GM18868 (cell line): Measurements from ENCODE around the gene KCNQ1.

Source experiments
- ATAC-seq: cut with Tn5 transposase; IDR thresholded peaks from one replicate; pipeline ENCODE4 v1.9.1; 2021; ENCODE audit warnings: mild to moderate bottlenecking, moderate library complexity; ENCODE audit not compliant: unreplicated experiment

KCNQ1 gene

GRCh38 chr11:2769409-2770095 lies 324.7 kb downstream of the KCNQ1 start:
- no peak for ATAC-seq

- ATAC-seq, result no peak
Observed at GRCh38 chr11:2770096-2770751, 325.4 kb downstream of the KCNQ1 start.

DNA sequence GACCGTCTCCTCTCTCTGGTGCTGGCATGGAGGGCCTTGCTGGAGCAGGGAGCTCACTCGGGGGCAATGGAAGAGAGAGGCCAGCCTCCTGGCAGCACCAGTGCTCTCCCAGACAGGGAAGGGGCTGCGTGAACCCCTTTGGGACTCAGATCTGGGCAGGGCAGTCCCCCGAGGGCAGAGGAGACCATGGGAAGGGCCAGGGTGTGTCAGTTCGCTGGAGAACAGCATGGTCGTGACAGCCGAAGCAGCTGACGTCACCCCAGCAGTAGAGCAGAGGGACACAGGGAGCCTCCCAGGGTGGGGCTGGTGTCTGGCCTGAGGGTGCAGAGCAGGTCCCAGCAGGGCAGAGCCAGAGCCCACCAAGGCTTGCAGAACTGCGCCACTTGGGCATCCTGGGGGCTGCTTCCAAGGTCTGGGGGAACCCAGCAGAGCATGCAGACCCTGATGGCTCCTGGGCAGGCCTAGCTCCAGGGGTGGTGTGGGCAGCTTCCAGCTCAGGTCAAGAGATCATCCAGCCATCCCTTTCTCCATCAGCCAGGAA lies 326.0 kb downstream of the KCNQ1 start:
- no peak for ATAC-seq

DNA sequence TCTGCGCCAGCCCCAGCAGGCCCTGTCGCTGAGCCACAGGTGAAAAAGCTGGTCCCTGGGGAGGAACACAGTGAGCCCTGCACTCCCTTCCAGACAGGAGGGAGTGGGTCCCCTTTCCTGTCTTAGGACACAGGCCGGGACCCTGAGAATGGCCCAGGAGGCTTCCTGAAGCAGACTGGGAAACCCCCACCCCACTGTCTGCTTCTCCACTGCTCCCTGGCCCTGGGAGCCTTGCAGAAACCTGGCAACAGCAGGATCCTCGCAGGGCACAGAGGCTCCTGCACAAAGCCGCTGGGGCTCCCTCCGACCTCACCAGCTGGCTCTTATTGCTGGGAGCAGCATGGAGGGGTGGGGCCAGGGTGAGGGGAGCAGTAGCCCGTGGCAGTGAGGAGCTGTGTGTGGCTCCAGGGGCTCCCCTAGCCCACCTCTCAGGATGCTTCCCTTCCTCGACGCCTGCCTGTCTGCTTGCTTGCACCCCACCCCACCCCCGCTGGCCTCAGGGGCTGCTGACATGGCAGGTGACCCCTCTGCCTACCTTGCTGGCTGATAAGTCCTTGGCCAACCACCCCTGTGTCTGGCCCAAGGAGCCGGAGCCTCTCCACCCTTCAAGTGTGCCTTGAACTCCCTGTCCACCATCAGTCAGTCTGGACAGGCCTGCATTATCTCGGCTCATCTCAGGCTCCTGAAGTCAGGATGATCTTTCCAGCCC lies 327.1 kb downstream of the KCNQ1 start:
- no peak for ATAC-seq

DNA sequence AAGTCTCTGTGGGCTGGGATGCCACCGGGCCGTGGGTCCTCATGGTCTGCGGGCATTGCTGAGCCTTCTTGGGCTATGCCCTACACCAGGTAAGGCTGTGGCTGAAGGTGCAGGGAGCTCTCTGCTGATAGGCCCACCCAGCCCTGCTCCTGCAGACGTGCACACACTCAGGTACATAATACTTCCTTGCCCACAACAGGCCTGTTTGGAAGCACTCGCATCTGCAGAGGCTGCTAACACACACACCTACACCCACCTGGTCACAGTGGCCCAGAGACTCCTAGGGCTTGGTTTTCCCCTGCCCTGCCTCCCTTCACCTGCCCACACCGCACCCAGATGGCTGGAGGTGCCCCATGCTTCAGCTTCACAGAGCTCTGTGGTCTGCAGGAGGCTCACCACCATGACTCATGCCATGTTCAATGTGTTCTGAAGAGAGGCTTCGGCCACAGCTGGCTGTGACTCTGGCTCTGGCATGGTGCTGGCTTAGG lies 327.8 kb downstream of the KCNQ1 start:
- peak; percentile 62 for ATAC-seq

DNA sequence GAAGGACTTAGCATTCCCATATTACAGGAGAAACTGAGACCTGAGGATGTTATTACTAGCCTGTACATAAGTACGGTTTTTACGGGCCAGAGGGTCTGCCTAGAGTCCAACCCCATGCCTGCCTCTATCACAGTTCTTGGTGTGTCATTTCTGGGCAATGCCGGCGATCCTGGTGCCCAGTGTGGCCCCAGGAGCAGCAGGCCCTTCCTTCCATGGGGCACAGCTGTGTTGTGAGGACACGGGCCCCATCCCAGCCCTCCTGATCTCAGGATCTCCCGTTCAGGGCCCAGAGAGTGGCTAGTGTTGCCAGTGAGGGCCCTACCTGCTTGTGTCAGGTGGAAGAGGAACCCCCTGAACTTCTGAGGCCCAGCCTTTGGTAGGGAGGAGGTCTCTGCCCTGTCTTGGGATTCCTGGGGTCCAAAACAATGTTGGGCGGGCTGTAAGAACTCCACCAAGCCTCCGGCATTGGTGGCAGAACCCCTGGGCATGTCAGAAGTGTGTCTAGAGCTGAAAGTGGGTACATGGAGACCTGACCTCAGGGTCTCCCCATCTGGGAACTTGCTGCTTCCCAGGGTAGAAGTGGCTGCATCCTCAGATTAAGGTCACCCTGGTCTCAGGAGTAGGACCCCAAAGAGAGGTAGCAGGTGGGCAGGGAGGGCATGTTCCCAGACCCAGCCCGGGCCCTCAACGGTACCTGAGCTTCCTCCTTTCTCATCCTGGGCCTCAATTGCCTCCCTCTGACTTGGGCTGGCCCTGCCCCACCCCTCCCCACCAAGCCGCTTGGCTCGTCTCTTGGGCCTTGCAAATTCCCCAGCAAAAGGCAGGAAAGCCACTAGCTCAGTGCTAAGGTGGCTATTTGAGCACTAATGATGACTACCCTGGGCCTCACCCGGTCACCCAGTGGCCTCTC lies 329.6 kb downstream of the KCNQ1 start:
- ATAC-seq, result no peak

GRCh38 chr11:2775083-2775625 lies 330.3 kb downstream of the KCNQ1 start:
- peak; percentile 45 for ATAC-seq

DNA sequence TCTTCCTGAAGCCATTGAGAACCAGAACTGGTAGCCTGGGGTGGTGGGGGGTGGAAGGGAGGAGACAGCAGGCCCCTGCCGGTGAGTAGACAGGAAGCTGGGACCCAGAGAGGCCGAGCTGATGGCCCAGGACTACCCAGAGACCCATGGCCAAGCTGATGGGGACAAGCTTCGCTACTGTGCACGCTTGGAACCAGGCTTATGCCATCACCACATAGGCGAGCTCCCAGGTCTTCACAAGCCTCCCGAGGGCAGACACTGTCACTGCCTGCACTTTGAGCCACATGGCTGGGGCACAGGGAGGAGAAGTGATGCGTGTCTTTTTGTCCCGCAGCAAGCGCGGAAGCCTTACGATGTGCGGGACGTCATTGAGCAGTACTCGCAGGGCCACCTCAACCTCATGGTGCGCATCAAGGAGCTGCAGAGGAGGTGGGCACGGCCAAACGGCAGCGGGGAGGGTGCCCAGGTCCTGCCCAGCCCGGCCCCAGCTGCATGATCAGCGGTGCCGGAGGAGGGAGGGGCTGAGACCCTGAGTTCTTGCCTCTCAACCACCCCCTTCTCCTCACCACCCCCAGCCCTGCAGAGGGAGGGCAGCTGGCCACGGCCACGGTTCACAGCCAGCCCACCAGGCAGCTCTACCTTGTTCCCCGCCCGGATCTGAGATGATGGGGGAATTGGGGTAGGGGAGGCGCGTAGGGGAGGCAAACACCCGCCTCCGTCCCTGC lies 331.0 kb downstream of the KCNQ1 start:
- no peak for ATAC-seq

DNA sequence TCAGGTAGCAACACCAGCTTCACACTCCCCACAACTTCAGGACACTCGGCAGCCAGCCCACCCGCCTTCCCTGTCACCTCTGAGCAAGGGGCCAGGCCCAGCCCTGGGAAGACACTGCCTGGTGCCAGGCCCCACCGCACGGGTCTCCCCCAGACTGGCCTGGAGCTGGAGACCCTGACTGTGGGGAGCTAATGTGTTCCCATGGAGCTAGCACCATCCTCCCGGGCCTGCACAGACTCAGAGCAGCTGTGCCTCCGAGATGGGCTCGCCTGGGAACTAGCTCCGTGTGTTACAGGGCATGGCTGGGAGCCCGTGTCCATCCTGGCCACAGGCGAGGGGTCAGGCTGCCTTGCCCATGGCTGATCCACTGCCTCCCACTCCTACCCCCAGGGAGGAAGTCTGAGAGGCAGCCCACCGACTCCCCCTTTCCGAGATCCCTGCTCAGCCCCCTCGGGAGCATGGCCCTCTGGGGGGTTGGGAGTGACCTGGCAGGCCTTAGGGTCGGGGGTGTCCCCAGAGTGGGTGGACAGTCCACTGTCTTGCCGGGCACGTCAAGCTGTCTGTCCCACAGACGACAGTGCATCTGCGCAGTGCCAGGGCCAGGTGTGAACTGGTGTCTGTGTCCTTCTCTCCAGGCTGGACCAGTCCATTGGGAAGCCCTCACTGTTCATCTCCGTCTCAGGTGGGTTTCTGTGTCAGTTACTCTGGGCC lies 331.7 kb downstream of the KCNQ1 start:
- no peak for ATAC-seq

- no peak for ATAC-seq
Observed at GRCh38 chr11:2777386-2777785, 332.6 kb downstream of the KCNQ1 start.

- no peak for ATAC-seq
Observed at GRCh38 chr11:2777871-2778629, 333.2 kb downstream of the KCNQ1 start.

DNA sequence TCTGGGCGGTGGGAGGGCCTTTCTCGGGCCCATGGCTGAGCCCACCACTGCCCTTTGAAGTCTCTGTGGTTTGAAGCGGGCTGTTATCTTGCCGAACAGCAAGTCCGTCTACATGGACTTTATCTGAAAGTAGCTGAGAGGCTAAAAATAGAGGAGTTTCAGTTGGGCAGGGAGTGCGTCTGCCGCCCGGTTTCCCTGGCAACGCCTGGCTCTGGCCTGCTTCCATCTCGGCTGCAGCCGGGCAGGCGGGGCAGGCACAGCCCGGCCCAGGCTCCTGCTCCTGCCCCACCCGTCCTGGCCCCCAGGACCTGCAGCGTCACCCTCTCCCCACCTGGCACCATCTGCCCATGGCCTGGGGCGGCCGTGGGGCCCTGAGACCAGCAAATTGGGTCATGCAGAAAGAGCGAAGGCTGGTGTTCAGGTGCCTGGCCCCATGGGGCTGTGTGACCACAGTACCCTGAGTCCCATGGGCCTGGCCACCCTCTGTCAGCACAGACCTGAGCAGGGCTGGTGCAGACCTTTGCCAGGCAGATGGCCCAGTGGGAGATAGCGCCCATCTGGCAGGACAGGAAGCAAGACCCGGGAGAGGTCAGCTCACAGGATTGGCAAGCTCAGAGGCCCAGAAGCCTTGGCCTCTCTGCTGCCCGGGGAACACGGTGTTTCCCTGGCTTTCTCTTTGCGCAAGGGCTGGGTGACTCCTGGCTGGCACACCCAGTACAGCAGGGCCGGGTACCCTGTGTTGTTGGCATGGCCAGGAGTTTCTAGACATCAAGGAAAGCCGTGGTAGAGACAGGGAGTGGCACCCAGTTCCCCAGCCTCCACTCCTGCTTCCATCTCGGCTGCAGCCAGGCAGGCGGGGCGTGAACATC lies 334.1 kb downstream of the KCNQ1 start:
- ATAC-seq, result peak; percentile 50

- no peak for ATAC-seq
Observed at GRCh38 chr11:2779499-2779980, 334.7 kb downstream of the KCNQ1 start.

DNA sequence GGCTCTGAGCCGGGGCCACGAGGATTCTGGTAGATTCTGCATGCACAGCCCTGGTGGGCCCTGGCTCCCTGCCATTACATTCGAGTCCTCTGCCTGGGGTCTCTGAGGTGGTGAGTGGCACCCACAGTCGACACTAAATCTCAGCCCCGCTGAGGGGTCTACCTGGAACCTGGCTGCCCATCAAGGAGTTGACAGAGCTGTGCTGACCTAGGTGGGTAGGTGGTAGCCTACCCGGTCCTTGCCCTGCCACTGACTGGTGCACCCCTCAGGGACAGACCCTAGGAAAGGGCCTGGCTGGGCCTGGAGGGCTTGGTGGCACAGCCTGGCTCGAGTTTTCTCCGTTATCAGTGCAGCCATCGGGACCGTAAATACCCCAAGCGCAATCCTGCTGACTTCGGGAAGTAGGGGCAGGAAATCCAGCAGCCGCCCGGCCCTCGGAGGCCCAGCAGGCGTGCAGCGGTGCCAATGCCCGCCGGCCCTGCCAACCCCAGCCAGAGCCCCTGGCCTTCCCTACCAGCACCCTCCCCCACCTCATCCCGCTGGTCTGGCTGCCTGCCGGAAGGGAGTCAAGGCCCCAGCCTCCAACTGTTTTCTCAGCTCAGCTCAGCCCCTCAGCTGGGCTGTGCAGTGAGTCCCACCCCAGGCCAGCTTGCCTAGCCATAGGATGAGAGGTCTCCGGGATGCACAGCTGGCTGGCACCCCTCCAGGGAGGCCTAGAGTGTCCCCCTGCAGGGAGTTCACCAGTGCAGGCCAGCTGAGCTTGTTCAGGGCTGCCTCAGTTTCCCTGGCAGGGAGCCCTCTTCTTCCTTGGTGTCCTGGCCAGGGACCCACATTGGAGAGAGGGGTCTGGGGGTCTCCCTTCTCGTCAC lies 335.4 kb downstream of the KCNQ1 start:
- ATAC-seq, result no peak

- no peak for ATAC-seq
Observed at GRCh38 chr11:2780850-2781407, 336.1 kb downstream of the KCNQ1 start.
